Inflammatory macrophage treated with lipopolysaccharide for 1 hour (primary cell): Measurements from ENCODE around the gene PRM1.
"Not testable (repeated sequence)": the region's sequence is repeated elsewhere in the genome, so short reads cannot be mapped to it uniquely, and the experiment has no call there.

ENCODE experiments used
- DNase-seq, 2 donors: peaks; one replicate each; pipeline ENCODE4 v3.0.0-alpha.2; 2020 to 2022

The PRM1 gene

GRCh38 chr16:11313493-11314308 lies 32.6 kb upstream of the PRM1 start:
- DNase-seq: no peak

GRCh38 chr16:11312718-11313492 lies 31.8 kb upstream of the PRM1 start:
- DNase-seq: no peak

- peak; percentile 19 to 56 for DNase-seq
Measured at GRCh38 chr16:11310997-11311561, 29.9 kb upstream of the PRM1 start.

- DNase-seq: no peak
Measured at GRCh38 chr16:11310634-11310977, 29.5 kb upstream of the PRM1 start.

- DNase-seq: no peak
Measured at GRCh38 chr16:11309895-11310633, 28.9 kb upstream of the PRM1 start.

- no peak for DNase-seq
Measured at GRCh38 chr16:11308493-11309283, 27.6 kb upstream of the PRM1 start.

- no peak for DNase-seq
Measured at GRCh38 chr16:11307639-11308492, 26.7 kb upstream of the PRM1 start.

GRCh38 chr16:11306997-11307638 lies 26.0 kb upstream of the PRM1 start:
- DNase-seq: peak; percentile 55 to 70

- no peak for DNase-seq
Measured at GRCh38 chr16:11306381-11306780, 25.3 kb upstream of the PRM1 start.

- DNase-seq: no peak
Measured at GRCh38 chr16:11303405-11304138, 22.4 kb upstream of the PRM1 start.

- DNase-seq: no peak
Measured at GRCh38 chr16:11302977-11303376, 21.8 kb upstream of the PRM1 start.

GRCh38 chr16:11301645-11302501 lies 20.7 kb upstream of the PRM1 start:
- DNase-seq: no peak

- DNase-seq: no peak
Measured at GRCh38 chr16:11300560-11300892, 19.4 kb upstream of the PRM1 start.

- no peak for DNase-seq
Measured at GRCh38 chr16:11299865-11300559, 18.9 kb upstream of the PRM1 start.

GRCh38 chr16:11298950-11299547 lies 17.9 kb upstream of the PRM1 start:
- not testable (repeated sequence) for DNase-seq

GRCh38 chr16:11298143-11298900 lies 17.2 kb upstream of the PRM1 start:
- no peak for DNase-seq

GRCh38 chr16:11297492-11298142 lies 16.5 kb upstream of the PRM1 start:
- DNase-seq: peak; percentile 12 to 24
